Hematopoietic multipotent progenitor cell treated with erythropoietin and hydrocortisone succinate and interleukin-3 and kit ligand, for 4 days (in vitro differentiated cells): ENCODE measurements around the gene POTEF.
A peak's percentile ranks its signal among the peaks of the same experiment; 100 is the strongest.
"Not testable (repeated sequence)": the region's sequence is repeated elsewhere in the genome, so short reads cannot be mapped to it uniquely, and the experiment has no call there.

Source experiments
- DNase-seq: peaks from one replicate; pipeline ENCODE4 v3.0.0-alpha.2; 2015

POTEF gene

GRCh38 chr2:130152816-130153595 lies 24.0 kb upstream of the POTEF start:
- DNase-seq = no peak

GRCh38 chr2:130152136-130152815 lies 23.3 kb upstream of the POTEF start:
- not testable (repeated sequence) for DNase-seq

GRCh38 chr2:130151145-130151512 lies 22.1 kb upstream of the POTEF start:
- not testable (repeated sequence) for DNase-seq

GRCh38 chr2:130150181-130151144 lies 21.4 kb upstream of the POTEF start:
- DNase-seq = no peak

- DNase-seq = not testable (repeated sequence)
Measured at GRCh38 chr2:130148515-130148914, 19.5 kb upstream of the POTEF start.

- DNase-seq = peak; percentile 43
Measured at GRCh38 chr2:130145006-130145414, 16.0 kb upstream of the POTEF start, which contains the start of gene CCDC74B. Gene CCDC74B, minus strand, starts transcription at chr2:130145112. Its CDS starts 116 bp downstream, at chr2:130144996.

- not testable (repeated sequence) for DNase-seq
Measured at GRCh38 chr2:130143266-130144039, 14.4 kb upstream of the POTEF start.

- DNase-seq = not testable (repeated sequence)
Measured at GRCh38 chr2:130142396-130143265, 13.6 kb upstream of the POTEF start.

GRCh38 chr2:130141645-130142370 lies 12.8 kb upstream of the POTEF start:
- not testable (repeated sequence) for DNase-seq

GRCh38 chr2:130141002-130141401 lies 12.0 kb upstream of the POTEF start:
- not testable (repeated sequence) for DNase-seq

- not testable (repeated sequence) for DNase-seq
Measured at GRCh38 chr2:130140516-130140915, 11.5 kb upstream of the POTEF start.

GRCh38 chr2:130139331-130140280 lies 10.6 kb upstream of the POTEF start:
- not testable (repeated sequence) for DNase-seq

GRCh38 chr2:130138841-130139251 lies 9.8 kb upstream of the POTEF start:
- DNase-seq = not testable (repeated sequence)

- not testable (repeated sequence) for DNase-seq
Measured at GRCh38 chr2:130138326-130138725, 9.3 kb upstream of the POTEF start.

GRCh38 chr2:130137118-130137517 lies 8.1 kb upstream of the POTEF start:
- DNase-seq = not testable (repeated sequence)

- not testable (repeated sequence) for DNase-seq
Measured at GRCh38 chr2:130136546-130136945, 7.5 kb upstream of the POTEF start.

GRCh38 chr2:130135692-130136541 lies 6.9 kb upstream of the POTEF start:
- no peak for DNase-seq

GRCh38 chr2:130128464-130128863 lies 558 bp downstream of the POTEF start:
- not testable (repeated sequence) for DNase-seq
